Measurements from ENCODE around the gene SPINDOC. TPM values are rescaled to one million over a fixed set of nuclear protein-coding genes. Genes with fewer than 3 reads are reported as not detected.

SPINDOC gene
- total RNA-seq, 1 experiment from 2014 or later, result 121 TPM

- Mint-ChIP-seq H3K4me3 (no peak overlapping the region), H3K4me1 (peaks cover 36 to 47% of the 10 kb centered on the region in 2 experiments), H3K27ac (no peak overlapping the region), H3K27me3 (ENCODE audit: low read depth) (no peaks in the 10 kb centered on the region; the same call in 1 of the 2 replicates), H3K9me3 (no peaks in the 10 kb centered on the region), H3K36me3 (ENCODE audit: insufficient read depth in 1 of 3, low read depth in 3 of 3) (peaks cover 2 to 30% (median 17%) of the 10 kb centered on the region in 3 experiments; a peak in 6 of 7 replicates)
- Histone ChIP-seq H3K23ac (ENCODE audit: insufficient read length, low read depth, low read length) (no peak overlapping the region), H2AFZ (ENCODE audit: low read length) (no peak overlapping the region), H4K8ac (replicated peaks; ENCODE audit: insufficient read length, low read depth, low read length) (no peak overlapping the region), H2BK12ac (ENCODE audit: insufficient read length, low read depth, low read length) (no peak overlapping the region), H3K56ac (ENCODE audit: insufficient read length, low read depth, low read length) (no peak overlapping the region), H3K27me3 (ENCODE audit: insufficient read depth, low read length) (no peaks in the 10 kb centered on the region), H4K20me1 (ENCODE audit: control insufficient read depth, insufficient read depth, insufficient read length) (peaks cover 4% of the 10 kb centered on the region), H3K4ac (ENCODE audit: low read depth, low read length) (no peak overlapping the region), H2BK5ac (ENCODE audit: insufficient read length, low read length) (no peak overlapping the region), H2AK5ac (ENCODE audit: insufficient read length, low read length) (no peak overlapping the region), H2BK20ac (ENCODE audit: low read depth, low read length, poor library complexity, severe bottlenecking) (no peak overlapping the region), H3K27ac (ENCODE audit: insufficient read length, low read depth, low read length) (no peak overlapping the region), H2BK120ac (ENCODE audit: low read depth, low read length, poor library complexity, severe bottlenecking) (no peak overlapping the region), H3K14ac (ENCODE audit: insufficient read depth, low read length) (no peak overlapping the region), H3K4me2 (ENCODE audit: insufficient read depth, insufficient read length, low read length) (no peak overlapping the region), H4K91ac (ENCODE audit: insufficient read length, low read depth, low read length) (no peak overlapping the region), H3K18ac (ENCODE audit: insufficient read length, low read depth, low read length) (no peak overlapping the region), H3T11ph (ENCODE audit: low read length) (no peak overlapping the region), H3K4me1 (ENCODE audit: insufficient read depth, low read length) (peaks cover 13% of the 10 kb centered on the region), H4K5ac (ENCODE audit: insufficient read length, low read depth, low read length) (no peak overlapping the region), H3K23me2 (ENCODE audit: insufficient read length, low read depth, low read length, poor library complexity, severe bottlenecking) (no peaks in the 10 kb centered on the region), H3K79me1 (ENCODE audit: insufficient read depth, low read depth, low read length, poor library complexity, severe bottlenecking) (peaks cover 22% of the 10 kb centered on the region), H3K9me3 (ENCODE audit: control insufficient read depth, low read depth, low read length) (no peaks in the 10 kb centered on the region), H3K79me2 (ENCODE audit: insufficient read depth, low read length) (peaks cover 23% of the 10 kb centered on the region; the same call in 1 of the 2 replicates), H2BK15ac (ENCODE audit: low read depth, low read length) (no peak overlapping the region), H3K9ac (ENCODE audit: extremely low read depth, insufficient read length, low read length) (no peak overlapping the region)
- WGBS (ENCODE audit: extremely low coverage, insufficient read length, low lambda C conversion rate), result no CpG with 5 or more reads among the region's 2 CpGs
- no peak for DNase-seq
- TF ChIP-seq CTCF (conservative IDR thresholded peaks at IDR 0.05), result no peak
These were observed 36.4 kb downstream of the SPINDOC start for GRCh38 chr11:63849691-63850090.

Data from H9 (cell line).